HUES48 (cell line): ENCODE measurements around the gene UBE3D.

Experiments used
- H3K27ac ChIP-seq: one replicate; pipeline ENCODE4 v1.7.0; 2013; ENCODE audit warnings: low read depth, low read length, inconsistent platforms
- H3K27me3 ChIP-seq: 2 replicates; pipeline ENCODE4 v1.6.1; 2013; ENCODE audit warnings: mild to moderate bottlenecking, low read length; ENCODE audit not compliant: control insufficient read depth, insufficient read depth
- H3K36me3 ChIP-seq: 2 replicates; pipeline ENCODE4 v1.6.1; 2013; ENCODE audit warnings: low read length; ENCODE audit not compliant: control insufficient read depth, insufficient read depth
- H3K4me1 ChIP-seq: 2 replicates; pipeline ENCODE4 v1.6.1; 2013; ENCODE audit warnings: mild to moderate bottlenecking, low read length; ENCODE audit not compliant: control insufficient read depth, insufficient read depth
- H3K4me3 ChIP-seq: 2 replicates; pipeline ENCODE4 v1.5.1; 2013; ENCODE audit warnings: mild to moderate bottlenecking, low read depth, low read length
- H3K9ac ChIP-seq: 2 replicates; pipeline ENCODE4 v1.6.1; 2013; ENCODE audit warnings: mild to moderate bottlenecking, low read depth, low read length, moderate library complexity
- H3K9me3 ChIP-seq: 2 replicates; pipeline ENCODE4 v1.6.1; 2013; ENCODE audit warnings: low read length; ENCODE audit not compliant: control insufficient read depth, insufficient read depth

UBE3D gene

GRCh38 chr6:83008626-83009025 is 57.0 kb downstream of the UBE3D start:
- Histone ChIP-seq H3K27me3 (no peaks in the 10 kb centered on the region), H3K27ac (no peak overlapping the region)

GRCh38 chr6:83006270-83006905 is 59.3 kb downstream of the UBE3D start:
- peaks cover 10% of the 10 kb centered on the region; the same call in 1 of the 2 replicates for H3K36me3 ChIP-seq
- H3K27ac ChIP-seq, result no peak overlapping the region
- H3K27me3 ChIP-seq, result no peaks in the 10 kb centered on the region
- no peak overlapping the region for H3K9ac ChIP-seq
- H3K4me3 ChIP-seq, result no peak overlapping the region
- H3K9me3 ChIP-seq, result no peaks in the 10 kb centered on the region
- no peaks in the 10 kb centered on the region for H3K4me1 ChIP-seq

More at GRCh38 chr6:83008626-83009025, 57.0 kb downstream of the UBE3D start:
- Histone ChIP-seq H3K4me1 (no peaks in the 10 kb centered on the region), H3K4me3 (no peak overlapping the region), H3K36me3 (peaks cover 22% of the 10 kb centered on the region), H3K9me3 (no peaks in the 10 kb centered on the region), H3K9ac (no peak overlapping the region)

DNA sequence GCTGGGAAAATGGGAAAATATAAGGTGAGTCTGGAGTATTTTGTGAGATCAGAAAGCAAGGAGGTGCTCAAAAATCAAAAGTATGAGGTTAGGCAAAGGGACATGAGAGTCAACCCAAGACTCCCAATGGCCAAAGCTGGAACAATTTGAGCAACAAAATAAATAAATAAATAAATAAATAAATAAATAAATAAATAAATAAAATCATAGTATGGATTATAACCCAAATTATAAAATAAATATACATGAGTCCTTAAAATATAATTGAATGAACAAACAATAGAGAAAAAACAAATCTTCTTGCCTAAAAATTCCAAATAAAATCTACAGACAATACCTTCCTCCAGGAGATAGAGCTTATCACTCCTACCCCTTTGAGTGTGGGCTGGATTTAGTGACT is 69.5 kb downstream of the UBE3D start:
- no peak overlapping the region for H3K4me3 ChIP-seq

DNA sequence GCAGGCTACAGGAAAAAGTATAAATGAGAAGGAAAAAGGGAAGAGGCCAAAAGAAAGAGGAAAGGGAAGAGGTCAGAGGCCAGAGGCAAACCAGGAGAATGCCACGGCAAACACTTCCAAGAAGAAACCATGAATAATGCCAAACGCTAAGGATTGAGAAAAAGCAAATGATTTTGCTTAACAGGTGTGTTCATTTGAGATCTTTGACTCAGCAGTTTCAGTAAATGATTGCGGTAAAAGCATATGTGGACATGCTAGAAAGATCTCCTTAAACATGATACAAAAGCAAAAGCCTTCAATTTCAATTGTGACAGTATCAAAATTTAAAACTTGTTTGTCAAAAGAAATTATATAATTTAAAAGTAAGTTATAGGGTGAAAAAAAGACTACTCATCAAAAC is 70.6 kb downstream of the UBE3D start:
- H3K4me1 ChIP-seq, result no peaks in the 10 kb centered on the region
- H3K36me3 ChIP-seq, result no peaks in the 10 kb centered on the region
- no peaks in the 10 kb centered on the region for H3K27me3 ChIP-seq
- H3K9me3 ChIP-seq, result no peaks in the 10 kb centered on the region
- no peak overlapping the region for H3K27ac ChIP-seq
- no peak overlapping the region for H3K9ac ChIP-seq
- H3K4me3 ChIP-seq, result no peak overlapping the region

More for the DNA sequence above, 69.5 kb downstream of the UBE3D start:
- Histone ChIP-seq H3K36me3 (no peaks in the 10 kb centered on the region), H3K9ac (no peak overlapping the region), H3K4me1 (no peaks in the 10 kb centered on the region), H3K27me3 (no peaks in the 10 kb centered on the region), H3K27ac (no peak overlapping the region), H3K9me3 (no peaks in the 10 kb centered on the region)

GRCh38 chr6:82989736-82990290 is 75.8 kb downstream of the UBE3D start:
- Histone ChIP-seq H3K4me1 (no peaks in the 10 kb centered on the region), H3K27me3 (no peaks in the 10 kb centered on the region), H3K9me3 (no peaks in the 10 kb centered on the region), H3K4me3 (no peak overlapping the region), H3K27ac (no peak overlapping the region), H3K36me3 (no peaks in the 10 kb centered on the region), H3K9ac (no peak overlapping the region)

DNA sequence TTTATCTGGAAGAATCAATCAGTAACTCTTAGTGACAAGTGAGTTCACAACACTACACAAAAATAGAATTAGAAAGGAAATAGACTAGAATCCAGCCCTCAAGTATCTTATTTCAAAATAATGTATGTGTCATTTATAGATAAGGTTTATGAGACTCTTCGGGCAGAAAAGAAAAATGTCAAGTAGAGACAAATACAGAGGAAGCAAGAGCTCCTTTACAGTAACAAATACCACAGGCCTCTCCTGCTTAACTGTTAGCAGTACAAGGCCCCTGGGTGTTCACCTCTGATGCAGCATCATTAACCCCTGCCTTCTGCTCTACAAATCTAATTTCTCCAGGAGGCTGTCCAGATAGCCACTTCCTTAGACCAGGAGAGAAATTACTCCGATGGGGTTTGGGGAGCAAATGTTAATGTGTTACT is 76.7 kb downstream of the UBE3D start:
- H3K36me3 ChIP-seq, result no peaks in the 10 kb centered on the region
- no peaks in the 10 kb centered on the region for H3K4me1 ChIP-seq
- H3K9me3 ChIP-seq, result no peaks in the 10 kb centered on the region
- no peak overlapping the region for H3K27ac ChIP-seq
- no peak overlapping the region for H3K9ac ChIP-seq
- H3K27me3 ChIP-seq, result no peaks in the 10 kb centered on the region
- no peak overlapping the region for H3K4me3 ChIP-seq

DNA sequence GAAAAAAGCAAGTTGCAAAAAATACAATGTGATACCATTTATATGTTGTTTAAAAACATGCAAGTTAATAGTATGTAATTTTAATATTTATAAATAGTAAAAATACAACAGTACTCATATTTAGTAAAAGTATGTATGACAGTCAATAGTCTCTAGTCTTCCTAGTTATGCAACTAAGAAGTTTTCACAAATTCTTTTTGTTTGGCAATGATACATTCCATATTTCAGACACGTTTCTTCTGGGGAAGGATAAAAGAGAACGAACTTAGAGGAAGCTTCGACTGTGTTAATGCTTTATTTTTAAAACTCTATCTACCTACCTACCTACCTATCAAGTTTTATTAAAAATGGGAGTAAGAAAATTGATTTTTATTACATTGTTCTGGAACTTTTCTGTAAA is 77.7 kb downstream of the UBE3D start:
- H3K9me3 ChIP-seq, result no peaks in the 10 kb centered on the region
- no peak overlapping the region for H3K27ac ChIP-seq
- H3K36me3 ChIP-seq, result no peaks in the 10 kb centered on the region
- H3K4me1 ChIP-seq, result no peaks in the 10 kb centered on the region
- H3K27me3 ChIP-seq, result no peaks in the 10 kb centered on the region
- no peak overlapping the region for H3K4me3 ChIP-seq
- no peak overlapping the region for H3K9ac ChIP-seq

DNA sequence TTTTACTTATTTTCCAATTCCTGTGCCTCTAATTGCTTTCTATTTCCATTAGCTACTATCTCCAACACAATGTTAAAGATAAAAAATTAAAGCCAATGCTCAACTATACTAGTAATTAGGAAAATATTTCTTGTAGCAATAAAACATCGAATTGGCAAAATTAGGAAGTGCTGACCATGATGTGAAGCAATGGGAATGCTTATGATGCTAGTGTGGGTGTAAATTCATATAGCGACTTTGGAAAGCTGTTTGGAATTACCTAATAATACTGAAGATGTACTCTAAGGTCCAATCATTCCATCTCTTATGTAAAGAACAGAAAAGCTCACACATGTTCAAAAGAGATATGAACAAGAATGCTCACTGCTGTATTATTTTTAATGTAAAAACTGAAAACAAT is 78.2 kb downstream of the UBE3D start:
- Histone ChIP-seq H3K27me3 (no peaks in the 10 kb centered on the region), H3K9ac (no peak overlapping the region), H3K4me3 (no peak overlapping the region), H3K9me3 (no peaks in the 10 kb centered on the region), H3K4me1 (no peaks in the 10 kb centered on the region), H3K27ac (no peak overlapping the region), H3K36me3 (no peaks in the 10 kb centered on the region)

GRCh38 chr6:82984720-82985119 is 80.9 kb downstream of the UBE3D start:
- Histone ChIP-seq H3K9me3 (no peaks in the 10 kb centered on the region), H3K27ac (no peak overlapping the region), H3K27me3 (no peaks in the 10 kb centered on the region), H3K4me3 (no peak overlapping the region), H3K4me1 (no peaks in the 10 kb centered on the region), H3K36me3 (no peaks in the 10 kb centered on the region), H3K9ac (no peak overlapping the region)

GRCh38 chr6:82980086-82980485 is 85.6 kb downstream of the UBE3D start:
- Histone ChIP-seq H3K9ac (no peak overlapping the region), H3K4me1 (no peaks in the 10 kb centered on the region), H3K27ac (no peak overlapping the region), H3K36me3 (no peaks in the 10 kb centered on the region), H3K4me3 (no peak overlapping the region), H3K9me3 (no peaks in the 10 kb centered on the region), H3K27me3 (no peaks in the 10 kb centered on the region)

- H3K27me3 ChIP-seq, result no peaks in the 10 kb centered on the region
- no peak overlapping the region for H3K4me3 ChIP-seq
- H3K36me3 ChIP-seq, result no peaks in the 10 kb centered on the region
- no peaks in the 10 kb centered on the region for H3K4me1 ChIP-seq
- no peak overlapping the region for H3K9ac ChIP-seq
- no peak overlapping the region for H3K27ac ChIP-seq
- H3K9me3 ChIP-seq, result no peaks in the 10 kb centered on the region
These were observed 86.0 kb downstream of the UBE3D start for GRCh38 chr6:82979657-82980056.
